Astrocyte (in vitro differentiated cells and primary cell): ENCODE results near the gene DHRS3. TPM values are rescaled to one million over a fixed set of nuclear protein-coding genes. Genes with fewer than 3 reads are reported as not detected.

Experiments
- DNase-seq: peaks from one replicate; pipeline ENCODE4 v3.0.0-alpha.2; 2010; ENCODE audit warnings: low read depth
- FAIRE-seq: peaks from 2 replicates; lab custom pipeline; 2011; peaks lifted over from hg19 to GRCh38; lab: Jason Lieb, UNC
- H2AFZ ChIP-seq: 2 replicates; pipeline ENCODE4 v1.6.0; 2012; ENCODE audit warnings: low read depth, low read length, inconsistent platforms
- H3K27ac ChIP-seq: 2 replicates; pipeline ENCODE4 v1.5.1; 2011; ENCODE audit warnings: low read depth, low read length, inconsistent platforms
- H3K27me3 ChIP-seq: 2 replicates; pipeline ENCODE4 v1.6.0; 2011; ENCODE audit warnings: low read length, inconsistent platforms; ENCODE audit not compliant: insufficient read depth
- H3K36me3 ChIP-seq: 2 replicates; pipeline ENCODE4 v1.5.1; 2011; ENCODE audit warnings: low read length, inconsistent platforms; ENCODE audit not compliant: insufficient read depth
- H3K4me1 ChIP-seq: 2 replicates; pipeline ENCODE4 v1.5.1; 2011; ENCODE audit warnings: low read length, inconsistent platforms; ENCODE audit not compliant: insufficient read depth
- H3K4me2 ChIP-seq: 2 replicates; pipeline ENCODE4 v1.6.0; 2012; ENCODE audit warnings: low read length, inconsistent platforms
- H3K4me3 ChIP-seq: 2 replicates; pipeline ENCODE4 v1.5.1; 2011; ENCODE audit warnings: low read depth, mild to moderate bottlenecking, low read length, inconsistent platforms; ENCODE audit not compliant: insufficient read depth
- H3K79me2 ChIP-seq: 2 replicates; pipeline ENCODE4 v1.6.0; 2012; ENCODE audit warnings: mild to moderate bottlenecking, low read length, inconsistent platforms; ENCODE audit not compliant: insufficient read depth
- H3K9ac ChIP-seq: 2 replicates; pipeline ENCODE4 v1.6.0; 2012; ENCODE audit warnings: mild to moderate bottlenecking, low read length, inconsistent platforms
- H3K9me3 ChIP-seq: 2 replicates; pipeline ENCODE4 v1.5.1; 2012; ENCODE audit warnings: low read depth, mild to moderate bottlenecking, low read length, inconsistent platforms; ENCODE audit not compliant: insufficient read depth
- H4K20me1 ChIP-seq: 2 replicates; pipeline ENCODE4 v1.6.0; 2012; ENCODE audit warnings: low read length, inconsistent platforms; ENCODE audit not compliant: insufficient read depth
- H3K27ac Mint-ChIP-seq: one replicate; pipeline ENCODE4 v1.8.0; 2021; ENCODE audit warnings: mild to moderate bottlenecking, mixed read lengths; ENCODE audit not compliant: unreplicated experiment
- H3K27me3 Mint-ChIP-seq: one replicate; pipeline ENCODE4 v1.8.0; 2021; ENCODE audit warnings: low read depth, mixed read lengths; ENCODE audit not compliant: unreplicated experiment
- H3K36me3 Mint-ChIP-seq: one replicate; pipeline ENCODE4 v1.8.0; 2021; ENCODE audit warnings: low read depth, mixed read lengths; ENCODE audit not compliant: unreplicated experiment
- H3K4me1 Mint-ChIP-seq: one replicate; pipeline ENCODE4 v1.8.0; 2021; ENCODE audit warnings: low read depth, mixed read lengths; ENCODE audit not compliant: unreplicated experiment
- H3K4me3 Mint-ChIP-seq: one replicate; pipeline ENCODE4 v1.8.0; 2021; ENCODE audit warnings: mild to moderate bottlenecking, moderate library complexity, mixed read lengths; ENCODE audit not compliant: unreplicated experiment
- H3K9me3 Mint-ChIP-seq: one replicate; pipeline ENCODE4 v1.8.0; 2021; ENCODE audit warnings: mild to moderate bottlenecking, mixed read lengths; ENCODE audit not compliant: unreplicated experiment
- EZH2 ChIP-seq: IDR thresholded peaks from 2 replicates; pipeline ENCODE4 v1.6.1; 2012; ENCODE audit warnings: mild to moderate bottlenecking, low read length, inconsistent platforms; ENCODE audit not compliant: insufficient read depth
- total RNA-seq: library from RNA; stranded (reverse); gene quantifications from 2 replicates; pipeline ENCODE4 v1.2.1, GENCODE V29; 2021
- TF ChIP-seq, protein P1 (sequence below): IDR thresholded peaks from 2 replicates; pipeline ENCODE4 v1.5.1; 2011; ENCODE audit warnings: low read depth, mild to moderate bottlenecking, inconsistent platforms, low read length, moderate library complexity; ENCODE audit not compliant: insufficient read depth

The DHRS3 gene
- total RNA-seq, 1 donor from 2014 or later = 3.4 TPM

DNA sequence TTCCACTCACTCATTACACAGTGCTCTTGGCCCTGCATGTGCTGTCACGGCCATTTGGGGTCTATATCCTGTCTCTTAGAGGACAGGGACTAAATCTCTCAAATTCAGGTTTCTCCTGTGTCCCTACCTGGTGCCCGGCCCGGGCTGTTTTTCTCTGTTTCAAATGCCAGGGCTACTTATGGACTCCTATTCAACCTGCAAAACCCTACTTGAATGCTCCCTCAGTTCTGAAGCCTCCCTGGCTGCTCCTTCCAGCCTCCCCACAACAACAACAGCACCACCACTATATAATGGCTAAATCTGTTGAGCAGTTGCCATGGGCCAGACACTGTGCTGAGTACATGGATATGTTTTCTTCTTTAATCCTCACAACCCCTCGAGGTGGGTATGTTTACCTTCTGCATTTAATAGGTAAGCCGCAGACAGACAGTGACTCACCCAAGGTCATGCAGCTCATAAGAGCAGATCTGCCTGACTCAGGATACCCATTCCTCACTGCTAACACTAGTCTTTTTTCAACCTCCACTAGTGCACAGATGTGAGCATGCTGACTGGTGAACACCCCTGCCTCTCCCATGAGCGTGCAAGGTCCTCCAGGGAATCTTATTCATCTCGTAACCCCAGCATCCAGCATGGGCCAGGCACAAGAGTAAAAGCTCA, 29.9 kb downstream of the DHRS3 start:
- Histone ChIP-seq H3K36me3 (no peaks in the 10 kb centered on the region), H2AFZ (no peak overlapping the region), H3K9me3 (no peaks in the 10 kb centered on the region), H3K4me3 (no peak overlapping the region), H3K79me2 (peaks cover 35% of the 10 kb centered on the region), H3K27me3 (no peaks in the 10 kb centered on the region), H3K4me1 (peaks cover 9% of the 10 kb centered on the region), H3K4me2 (peak overlapping the region; percentile 34), H3K27ac (no peak overlapping the region), H4K20me1 (peaks cover 33% of the 10 kb centered on the region), H3K9ac (no peak overlapping the region)
- peaks cover 2% of the 10 kb centered on the region for H3K36me3 Mint-ChIP-seq
- no peak overlapping the region for H3K4me3 Mint-ChIP-seq
- DNase-seq (peak; percentile 83), FAIRE-seq (no peak)
- peaks cover 27% of the 10 kb centered on the region for H3K27me3 Mint-ChIP-seq
- H3K4me1 Mint-ChIP-seq = peaks cover 10% of the 10 kb centered on the region
- H3K27ac Mint-ChIP-seq = no peak overlapping the region
- H3K9me3 Mint-ChIP-seq = peaks cover 5% of the 10 kb centered on the region
- no peak for TF ChIP-seq EZH2
- TF ChIP-seq, protein P1, sequence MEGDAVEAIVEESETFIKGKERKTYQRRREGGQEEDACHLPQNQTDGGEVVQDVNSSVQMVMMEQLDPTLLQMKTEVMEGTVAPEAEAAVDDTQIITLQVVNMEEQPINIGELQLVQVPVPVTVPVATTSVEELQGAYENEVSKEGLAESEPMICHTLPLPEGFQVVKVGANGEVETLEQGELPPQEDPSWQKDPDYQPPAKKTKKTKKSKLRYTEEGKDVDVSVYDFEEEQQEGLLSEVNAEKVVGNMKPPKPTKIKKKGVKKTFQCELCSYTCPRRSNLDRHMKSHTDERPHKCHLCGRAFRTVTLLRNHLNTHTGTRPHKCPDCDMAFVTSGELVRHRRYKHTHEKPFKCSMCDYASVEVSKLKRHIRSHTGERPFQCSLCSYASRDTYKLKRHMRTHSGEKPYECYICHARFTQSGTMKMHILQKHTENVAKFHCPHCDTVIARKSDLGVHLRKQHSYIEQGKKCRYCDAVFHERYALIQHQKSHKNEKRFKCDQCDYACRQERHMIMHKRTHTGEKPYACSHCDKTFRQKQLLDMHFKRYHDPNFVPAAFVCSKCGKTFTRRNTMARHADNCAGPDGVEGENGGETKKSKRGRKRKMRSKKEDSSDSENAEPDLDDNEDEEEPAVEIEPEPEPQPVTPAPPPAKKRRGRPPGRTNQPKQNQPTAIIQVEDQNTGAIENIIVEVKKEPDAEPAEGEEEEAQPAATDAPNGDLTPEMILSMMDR = no peak

DNA sequence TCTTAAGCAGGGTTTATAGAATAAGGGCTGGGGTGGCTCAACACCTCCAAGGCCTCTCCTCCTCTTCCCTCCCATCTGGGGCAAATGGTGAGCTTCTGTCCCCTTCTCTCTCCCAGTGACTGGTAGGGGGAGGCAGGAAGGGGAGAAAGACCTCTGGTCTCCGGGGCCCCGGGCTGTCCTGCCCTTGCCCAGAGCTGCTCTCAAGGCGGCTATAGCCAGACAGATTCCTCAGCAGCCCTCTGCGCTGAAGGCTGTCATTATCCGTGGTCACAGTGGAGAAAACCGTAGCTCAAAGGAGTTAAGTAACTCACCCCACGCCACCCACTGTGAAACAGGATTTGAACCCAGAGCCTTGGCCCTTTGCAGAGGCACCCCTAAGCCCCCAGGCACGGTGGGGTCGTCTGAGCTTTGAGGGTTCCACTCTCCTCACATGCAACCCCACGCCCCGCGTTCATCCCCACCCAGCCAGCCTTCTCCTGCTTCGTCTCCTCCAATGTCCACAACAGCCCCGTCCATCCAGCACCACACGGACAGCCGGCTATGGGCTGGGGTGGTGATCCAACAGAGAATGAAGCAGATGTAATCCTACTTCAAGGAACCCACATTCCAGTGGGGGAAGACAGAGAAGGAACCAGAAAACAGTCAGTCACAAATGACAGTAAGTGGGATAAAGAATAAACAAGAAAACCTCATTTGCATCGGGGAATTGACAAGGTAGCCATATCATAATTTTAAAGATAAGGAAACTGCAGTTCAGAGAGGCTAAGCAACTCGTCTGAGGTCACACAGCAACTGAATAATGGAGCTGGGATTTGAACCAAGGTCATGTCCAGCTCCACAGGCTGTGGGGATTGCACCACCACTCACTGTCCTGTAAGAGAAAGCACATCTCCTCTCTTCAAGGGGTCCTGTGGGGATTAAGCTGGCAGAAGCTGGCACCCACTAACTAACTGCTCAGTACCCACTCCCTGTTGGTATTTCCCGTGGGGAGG, 31.8 kb downstream of the DHRS3 start:
- Mint-ChIP-seq H3K36me3 (peaks cover 2% of the 10 kb centered on the region), H3K4me3 (no peak overlapping the region), H3K9me3 (no peaks in the 10 kb centered on the region), H3K27ac (no peak overlapping the region), H3K4me1 (peaks cover 10% of the 10 kb centered on the region), H3K27me3 (peaks cover 14% of the 10 kb centered on the region)
- no peaks in the 10 kb centered on the region for H3K27me3 ChIP-seq
- no peak overlapping the region for H3K27ac ChIP-seq
- no peak for DNase-seq
- no peaks in the 10 kb centered on the region for H3K9me3 ChIP-seq
- no peak overlapping the region for H3K9ac ChIP-seq
- H3K79me2 ChIP-seq = peaks cover 25% of the 10 kb centered on the region
- no peak overlapping the region for H3K4me3 ChIP-seq
- no peaks in the 10 kb centered on the region for H3K36me3 ChIP-seq
- H2AFZ ChIP-seq = no peak overlapping the region
- FAIRE-seq = no peak
- no peak overlapping the region for H3K4me2 ChIP-seq
- no peak for TF ChIP-seq EZH2
- TF ChIP-seq, protein P1 = no peak
- H4K20me1 ChIP-seq = peaks cover 44% of the 10 kb centered on the region
- peaks cover 9% of the 10 kb centered on the region for H3K4me1 ChIP-seq
